HEK293 (cell line): Measurements from ENCODE around the gene GRB14.

Experiments
- CTCF ChIA-PET: fragments of 350-600 bp; formaldehyde crosslinking; extraction: SDS; loops from one replicate; lab custom pipeline; 2021; ENCODE audit warnings: antibody characterized with exemption; lab: Yijun Ruan, JAX
- POLR2A ChIA-PET: fragments of 300-600 bp; formaldehyde crosslinking; extraction: SDS; loops from one replicate; lab custom pipeline; 2020; ENCODE audit warnings: antibody characterized with exemption, inconsistent platforms; lab: Yijun Ruan, JAX
- H3K27ac ChIP-seq: fragments of 200-500 bp; sonication (Bioruptor generic); 2 replicates; pipeline ENCODE4 v1.5.1; 2014; ENCODE audit warnings: low read depth, low read length, control low read depth, inconsistent platforms; ENCODE audit errors: extremely low read depth
- H3K36me3 ChIP-seq, 2 experiments: fragments of 200-500 bp in 1 of 2; sonication (Bioruptor generic) in 1 of 2; 1 replicate in 1 of 2; 2 replicates in 1 of 2; pipeline ENCODE4 v1.5.1; 2014 to 2017; ENCODE audit warnings: inconsistent platforms in 2 of 2, low read length in 2 of 2; ENCODE audit not compliant: control insufficient read depth in 2 of 2, insufficient read depth in 1 of 2
- H3K4me1 ChIP-seq: fragments of 200-500 bp; sonication (Bioruptor generic); 2 replicates; pipeline ENCODE4 v1.5.1; 2014; ENCODE audit warnings: mild to moderate bottlenecking, low read length, inconsistent platforms; ENCODE audit not compliant: control insufficient read depth, insufficient read depth
- H3K4me3 ChIP-seq: 2 replicates; pipeline ENCODE4 v1.5.1; 2011; ENCODE audit warnings: low read depth, mild to moderate bottlenecking, control low read depth, low read length, moderate library complexity
- H3K9me3 ChIP-seq: fragments of 200-500 bp; sonication (Bioruptor generic); 2 replicates; pipeline ENCODE4 v1.5.1; 2014; ENCODE audit warnings: low read depth, low read length, inconsistent platforms; ENCODE audit not compliant: control insufficient read depth, insufficient read depth
- GLI4 ChIP-seq: fragments of 450-650 bp; formaldehyde crosslinking; IDR thresholded peaks from 2 replicates; pipeline ENCODE4 v1.5.1; 2016; ENCODE audit warnings: missing biosample characterization, missing genetic modification characterization
- GLIS1 ChIP-seq: fragments of 450-650 bp; formaldehyde crosslinking; IDR thresholded peaks from 2 replicates; pipeline ENCODE4 v1.5.1; 2016; ENCODE audit warnings: missing biosample characterization, missing genetic modification characterization
- KLF10 ChIP-seq: fragments of 450-650 bp; IDR thresholded peaks from 2 replicates; pipeline ENCODE4 v1.5.1; 2018; ENCODE audit warnings: missing biosample characterization, mild to moderate bottlenecking, missing genetic modification characterization
- PBX3 ChIP-seq: sonication (generic); formaldehyde crosslinking; IDR thresholded peaks from 2 replicates; pipeline ENCODE4 v1.8.1; 2022; ENCODE audit warnings: mild to moderate bottlenecking, moderate library complexity, missing genetic modification reagents
- PRDM6 ChIP-seq: fragments of 450-650 bp; formaldehyde crosslinking; IDR thresholded peaks from 2 replicates; pipeline ENCODE4 v1.5.1; 2017; ENCODE audit warnings: missing biosample characterization, missing genetic modification characterization
- SCRT1 ChIP-seq: fragments of 450-650 bp; formaldehyde crosslinking; IDR thresholded peaks from 2 replicates; pipeline ENCODE4 v1.5.1; 2016; ENCODE audit warnings: missing biosample characterization, missing genetic modification characterization, borderline replicate concordance
- YY2 ChIP-seq: fragments of 450-650 bp; formaldehyde crosslinking; IDR thresholded peaks from 2 replicates; pipeline ENCODE4 v1.5.1; 2016; ENCODE audit warnings: missing biosample characterization, missing genetic modification characterization
- ZBTB10 ChIP-seq: fragments of 450-650 bp; formaldehyde crosslinking; IDR thresholded peaks from 2 replicates; pipeline ENCODE4 v1.5.1; 2016; ENCODE audit warnings: missing biosample characterization, missing genetic modification characterization
- ZBTB7A ChIP-seq: fragments of 450-650 bp; formaldehyde crosslinking; IDR thresholded peaks from 2 replicates; pipeline ENCODE4 v1.5.1; 2016; ENCODE audit warnings: low read depth, missing biosample characterization, missing genetic modification characterization
- ZFP69B ChIP-seq: fragments of 450-650 bp; formaldehyde crosslinking; IDR thresholded peaks from 2 replicates; pipeline ENCODE4 v1.5.1; 2016; ENCODE audit warnings: missing biosample characterization, missing genetic modification characterization
- ZNF133 ChIP-seq: fragments of 450-650 bp; formaldehyde crosslinking; IDR thresholded peaks from 2 replicates; pipeline ENCODE4 v1.5.1; 2016; ENCODE audit warnings: missing biosample characterization, missing genetic modification characterization
- ZNF146 ChIP-seq: fragments of 450-650 bp; formaldehyde crosslinking; IDR thresholded peaks from 2 replicates; pipeline ENCODE4 v1.5.1; 2016; ENCODE audit warnings: missing biosample characterization, missing genetic modification characterization
- ZNF169 ChIP-seq: fragments of 450-650 bp; formaldehyde crosslinking; IDR thresholded peaks from 2 replicates; pipeline ENCODE4 v1.5.1; 2016; ENCODE audit warnings: missing biosample characterization, missing genetic modification characterization
- ZNF175 ChIP-seq: fragments of 450-650 bp; formaldehyde crosslinking; IDR thresholded peaks from 2 replicates; pipeline ENCODE4 v1.5.1; 2016; ENCODE audit warnings: missing biosample characterization, missing genetic modification characterization
- ZNF18 ChIP-seq: fragments of 450-650 bp; formaldehyde crosslinking; IDR thresholded peaks from 2 replicates; pipeline ENCODE4 v1.5.1; 2016; ENCODE audit warnings: missing biosample characterization, missing genetic modification characterization
- ZNF2 ChIP-seq: fragments of 450-650 bp; formaldehyde crosslinking; IDR thresholded peaks from 2 replicates; pipeline ENCODE4 v1.5.1; 2016; ENCODE audit warnings: missing biosample characterization, missing genetic modification characterization
- ZNF26 ChIP-seq: fragments of 450-650 bp; formaldehyde crosslinking; IDR thresholded peaks from 2 replicates; pipeline ENCODE4 v1.5.1; 2016; ENCODE audit warnings: missing biosample characterization, missing genetic modification characterization
- ZNF266 ChIP-seq: fragments of 450-650 bp; formaldehyde crosslinking; IDR thresholded peaks from 2 replicates; pipeline ENCODE4 v1.5.1; 2016; ENCODE audit warnings: missing biosample characterization, missing genetic modification characterization, low read depth
- ZNF292 ChIP-seq: fragments of 450-650 bp; formaldehyde crosslinking; IDR thresholded peaks from 2 replicates; pipeline ENCODE4 v1.5.1; 2016; ENCODE audit warnings: low read depth, missing biosample characterization, missing genetic modification characterization, borderline replicate concordance
- ZNF335 ChIP-seq: fragments of 450-650 bp; formaldehyde crosslinking; conservative IDR thresholded peaks from 2 replicates; pipeline ENCODE4 v1.5.1; 2016; ENCODE audit warnings: missing biosample characterization, missing genetic modification characterization
- ZNF48 ChIP-seq: fragments of 450-650 bp; formaldehyde crosslinking; IDR thresholded peaks from 2 replicates; pipeline ENCODE4 v1.5.1; 2016; ENCODE audit warnings: missing biosample characterization, missing genetic modification characterization
- ZNF561 ChIP-seq: fragments of 450-650 bp; IDR thresholded peaks from 2 replicates; pipeline ENCODE4 v1.5.1; 2018; ENCODE audit warnings: missing biosample characterization, missing genetic modification characterization, borderline replicate concordance
- ZNF610 ChIP-seq: fragments of 450-650 bp; formaldehyde crosslinking; IDR thresholded peaks from 2 replicates; pipeline ENCODE4 v1.5.1; 2016; ENCODE audit warnings: missing biosample characterization, missing genetic modification characterization, borderline replicate concordance
- ZNF629 ChIP-seq: fragments of 450-650 bp; formaldehyde crosslinking; IDR thresholded peaks from 2 replicates; pipeline ENCODE4 v1.5.1; 2017; ENCODE audit warnings: missing biosample characterization, missing genetic modification characterization
- ZNF664 ChIP-seq: fragments of 450-650 bp; formaldehyde crosslinking; IDR thresholded peaks from 2 replicates; pipeline ENCODE4 v1.5.1; 2016; ENCODE audit warnings: missing biosample characterization, missing genetic modification characterization
- ZNF707 ChIP-seq: fragments of 450-650 bp; formaldehyde crosslinking; IDR thresholded peaks from 2 replicates; pipeline ENCODE4 v1.5.1; 2016; ENCODE audit warnings: missing biosample characterization, missing genetic modification characterization
- ZNF785 ChIP-seq: fragments of 450-650 bp; formaldehyde crosslinking; IDR thresholded peaks from 2 replicates; pipeline ENCODE4 v1.5.1; 2016; ENCODE audit warnings: missing biosample characterization, missing genetic modification characterization
- ZSCAN18 ChIP-seq: fragments of 450-650 bp; formaldehyde crosslinking; IDR thresholded peaks from 2 replicates; pipeline ENCODE4 v1.5.1; 2016; ENCODE audit warnings: missing biosample characterization, missing genetic modification characterization

GRB14 gene

GRCh38 chr2:164565359-164565758 is 55.9 kb downstream of the GRB14 start:
- POLR2A ChIA-PET: no interaction called here
- CTCF ChIA-PET: interaction anchor here (0.6 kb wide), 2 partner anchors 27 to 278 kb away, joined by 4 read pairs; no protein-coding TSS in a partner anchor
- Histone ChIP-seq H3K4me1 (no peaks in the 10 kb centered on the region; the same call in 1 of the 2 replicates), H3K27ac (no peak overlapping the region), H3K36me3 (no peaks in the 10 kb centered on the region), H3K4me3 (no peak overlapping the region), H3K9me3 (no peaks in the 10 kb centered on the region)
- TF ChIP-seq ZNF335 (tag by site-specific recombination): no peak
- no peak for TF ChIP-seq ZNF707 (tag by site-specific recombination)
- TF ChIP-seq ZNF266 (tag by site-specific recombination): no peak
- TF ChIP-seq ZNF2 (tag by site-specific recombination): no peak
- no peak for TF ChIP-seq ZBTB7A
- no peak for TF ChIP-seq ZNF48 (tag by site-specific recombination)
- TF ChIP-seq ZNF133 (tag by site-specific recombination): no peak
- no peak for TF ChIP-seq ZBTB10
- TF ChIP-seq KLF10 (tag by site-specific recombination): no peak
- no peak for TF ChIP-seq ZNF610

GRCh38 chr2:164562666-164563065 is 58.6 kb downstream of the GRB14 start:
- H3K36me3 ChIP-seq: no peaks in the 10 kb centered on the region
- CTCF ChIA-PET: interaction anchor here (0.8 to 4.7 kb wide), 3 partner anchors 12 to 154 kb away, joined by 3 to 67 read pairs (median 3); no protein-coding TSS in a partner anchor
- H3K27ac ChIP-seq: no peak overlapping the region
- POLR2A ChIA-PET: no interaction called here
- H3K9me3 ChIP-seq: no peaks in the 10 kb centered on the region
- no peak overlapping the region for H3K4me3 ChIP-seq
- H3K4me1 ChIP-seq: no peaks in the 10 kb centered on the region; the same call in 1 of the 2 replicates
- TF ChIP-seq ZSCAN18 (tag by site-specific recombination): no peak
- TF ChIP-seq YY2 (tag by site-specific recombination): no peak
- TF ChIP-seq ZNF18 (tag by site-specific recombination): no peak
- no peak for TF ChIP-seq ZNF175 (tag by site-specific recombination)
- TF ChIP-seq GLI4: no peak
- TF ChIP-seq ZNF292 (tag by site-specific recombination): no peak
- no peak for TF ChIP-seq PBX3 (CRISPR knock-in tag)
- no peak for TF ChIP-seq ZNF664 (tag by site-specific recombination)
- no peak for TF ChIP-seq ZNF629
- no peak for TF ChIP-seq ZNF785 (tag by site-specific recombination)
- TF ChIP-seq ZNF169 (tag by site-specific recombination): no peak
- TF ChIP-seq ZNF561 (tag by site-specific recombination): no peak
- TF ChIP-seq GLIS1: no peak
- TF ChIP-seq ZNF26 (tag by site-specific recombination): no peak
- no peak for TF ChIP-seq PRDM6
- TF ChIP-seq SCRT1: no peak
- no peak for TF ChIP-seq ZFP69B
- TF ChIP-seq ZNF146 (tag by site-specific recombination): no peak
